BJ (cell line): ENCODE results near the gene PIAS4. TPM values are rescaled to one million over a fixed set of nuclear protein-coding genes. Genes with fewer than 3 reads are reported as not detected.

Source experiments
- CTCF ChIA-PET: fragments of 350-600 bp; formaldehyde crosslinking; extraction: SDS; loops from one replicate; lab custom pipeline; 2021; ENCODE audit warnings: antibody characterized with exemption, inconsistent platforms; lab: Yijun Ruan, JAX
- POLR2A ChIA-PET: fragments of 300-600 bp; sonication (Branson Sonifier 250); formaldehyde crosslinking; extraction: SDS; loops from one replicate; lab custom pipeline; 2021; ENCODE audit warnings: antibody characterized with exemption; lab: Charles Lee
- DNase-seq: peaks from one replicate; pipeline ENCODE4 v3.0.0-alpha.2; 2011; ENCODE audit warnings: low read depth
- H3K27me3 ChIP-seq: 2 replicates; pipeline ENCODE4 v1.6.0; 2011; ENCODE audit warnings: low read length; ENCODE audit not compliant: control insufficient read depth, insufficient read depth
- H3K36me3 ChIP-seq: 2 replicates; pipeline ENCODE4 v1.5.1; 2011; ENCODE audit warnings: low read length; ENCODE audit not compliant: control insufficient read depth, insufficient read depth
- H3K4me3 ChIP-seq: 2 replicates; pipeline ENCODE4 v1.5.1; 2011; ENCODE audit warnings: low read depth, mild to moderate bottlenecking, control low read depth, low read length
- polyA plus RNA-seq: library from polyadenylated mRNA; depleted of rRNA; stranded (reverse); fragments of >200 nt; gene quantifications from 2 replicates; pipeline ENCODE4 v1.2.3, GENCODE V29; 2011
- TF ChIP-seq, protein P1 (sequence below): IDR thresholded peaks from 2 replicates; pipeline ENCODE4 v1.5.1; 2011; ENCODE audit warnings: low read depth, mild to moderate bottlenecking, control low read depth, inconsistent platforms, low read length, moderate library complexity; ENCODE audit not compliant: insufficient read depth

The PIAS4 gene
- polyA plus RNA-seq, 1 experiment: 18.2 TPM

DNA sequence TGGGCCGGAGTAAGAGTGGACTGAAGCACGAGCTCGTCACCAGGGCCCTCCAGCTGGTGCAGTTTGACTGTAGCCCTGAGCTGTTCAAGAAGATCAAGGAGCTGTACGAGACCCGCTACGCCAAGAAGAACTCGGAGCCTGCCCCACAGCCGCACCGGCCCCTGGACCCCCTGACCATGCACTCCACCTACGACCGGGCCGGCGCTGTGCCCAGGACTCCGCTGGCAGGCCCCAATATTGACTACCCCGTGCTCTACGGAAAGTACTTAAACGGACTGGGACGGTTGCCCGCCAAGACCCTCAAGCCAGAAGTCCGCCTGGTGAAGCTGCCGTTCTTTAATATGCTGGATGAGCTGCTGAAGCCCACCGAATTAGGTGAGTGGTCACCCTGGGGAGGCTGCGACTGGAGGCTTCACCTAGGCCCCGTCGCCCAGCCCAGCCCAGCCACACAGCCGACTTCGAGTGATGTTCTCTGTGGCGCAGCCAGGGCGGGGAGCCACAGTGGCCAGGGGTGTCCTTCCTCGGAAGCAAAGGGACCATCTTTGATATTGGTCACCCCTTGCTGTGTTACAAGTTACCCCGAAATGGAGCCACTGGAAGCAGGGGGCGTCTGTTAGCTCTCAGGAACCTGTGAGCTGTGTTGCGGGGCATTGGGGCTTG is 5.6 kb downstream of the PIAS4 start:
- no peak for DNase-seq
- CTCF ChIA-PET: no interaction called here
- TF ChIP-seq, protein P1, sequence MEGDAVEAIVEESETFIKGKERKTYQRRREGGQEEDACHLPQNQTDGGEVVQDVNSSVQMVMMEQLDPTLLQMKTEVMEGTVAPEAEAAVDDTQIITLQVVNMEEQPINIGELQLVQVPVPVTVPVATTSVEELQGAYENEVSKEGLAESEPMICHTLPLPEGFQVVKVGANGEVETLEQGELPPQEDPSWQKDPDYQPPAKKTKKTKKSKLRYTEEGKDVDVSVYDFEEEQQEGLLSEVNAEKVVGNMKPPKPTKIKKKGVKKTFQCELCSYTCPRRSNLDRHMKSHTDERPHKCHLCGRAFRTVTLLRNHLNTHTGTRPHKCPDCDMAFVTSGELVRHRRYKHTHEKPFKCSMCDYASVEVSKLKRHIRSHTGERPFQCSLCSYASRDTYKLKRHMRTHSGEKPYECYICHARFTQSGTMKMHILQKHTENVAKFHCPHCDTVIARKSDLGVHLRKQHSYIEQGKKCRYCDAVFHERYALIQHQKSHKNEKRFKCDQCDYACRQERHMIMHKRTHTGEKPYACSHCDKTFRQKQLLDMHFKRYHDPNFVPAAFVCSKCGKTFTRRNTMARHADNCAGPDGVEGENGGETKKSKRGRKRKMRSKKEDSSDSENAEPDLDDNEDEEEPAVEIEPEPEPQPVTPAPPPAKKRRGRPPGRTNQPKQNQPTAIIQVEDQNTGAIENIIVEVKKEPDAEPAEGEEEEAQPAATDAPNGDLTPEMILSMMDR: no peak
- H3K4me3 ChIP-seq: no peak overlapping the region
- H3K36me3 ChIP-seq: peaks cover 16% of the 10 kb centered on the region
- no peaks in the 10 kb centered on the region for H3K27me3 ChIP-seq
- POLR2A ChIA-PET: no interaction called here

DNA sequence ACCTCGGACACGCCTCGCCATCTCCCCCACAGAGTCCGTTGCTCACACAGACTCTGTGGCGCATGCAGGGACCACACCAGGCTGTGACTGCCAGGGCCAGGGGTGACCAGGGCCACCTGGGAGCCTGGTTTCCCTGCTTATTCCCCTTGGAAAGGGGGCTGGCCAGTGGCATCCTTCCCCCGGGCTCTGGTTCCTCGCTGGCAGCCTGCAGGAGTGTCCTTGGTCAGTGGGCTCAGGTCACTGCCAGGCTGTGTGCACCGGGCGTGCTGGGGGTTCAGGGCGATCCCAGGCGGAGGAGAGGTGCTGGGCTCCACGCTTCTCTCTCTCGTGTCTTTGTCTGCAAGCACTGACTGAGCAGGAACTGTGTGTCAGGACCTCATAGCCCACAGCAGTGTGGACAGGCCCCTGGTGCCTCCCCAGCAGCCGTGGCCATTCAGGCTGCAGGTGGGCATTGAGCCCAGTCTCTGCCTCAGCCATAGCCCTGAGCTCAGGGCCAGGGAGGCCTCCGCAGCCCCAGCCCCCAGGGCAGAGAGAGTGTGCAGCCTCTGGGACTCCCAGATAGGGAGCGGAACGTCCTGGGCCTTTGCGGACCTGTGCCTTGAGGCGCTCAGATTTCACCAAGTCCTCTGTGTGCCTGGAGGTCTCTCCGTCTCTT is 6.5 kb downstream of the PIAS4 start:
- TF ChIP-seq, protein P1: no peak
- peaks cover 16% of the 10 kb centered on the region for H3K36me3 ChIP-seq
- DNase-seq: no peak
- no peaks in the 10 kb centered on the region for H3K27me3 ChIP-seq
- H3K4me3 ChIP-seq: no peak overlapping the region
- ChIA-PET POLR2A (no interaction called here), CTCF (no interaction called here)

DNA sequence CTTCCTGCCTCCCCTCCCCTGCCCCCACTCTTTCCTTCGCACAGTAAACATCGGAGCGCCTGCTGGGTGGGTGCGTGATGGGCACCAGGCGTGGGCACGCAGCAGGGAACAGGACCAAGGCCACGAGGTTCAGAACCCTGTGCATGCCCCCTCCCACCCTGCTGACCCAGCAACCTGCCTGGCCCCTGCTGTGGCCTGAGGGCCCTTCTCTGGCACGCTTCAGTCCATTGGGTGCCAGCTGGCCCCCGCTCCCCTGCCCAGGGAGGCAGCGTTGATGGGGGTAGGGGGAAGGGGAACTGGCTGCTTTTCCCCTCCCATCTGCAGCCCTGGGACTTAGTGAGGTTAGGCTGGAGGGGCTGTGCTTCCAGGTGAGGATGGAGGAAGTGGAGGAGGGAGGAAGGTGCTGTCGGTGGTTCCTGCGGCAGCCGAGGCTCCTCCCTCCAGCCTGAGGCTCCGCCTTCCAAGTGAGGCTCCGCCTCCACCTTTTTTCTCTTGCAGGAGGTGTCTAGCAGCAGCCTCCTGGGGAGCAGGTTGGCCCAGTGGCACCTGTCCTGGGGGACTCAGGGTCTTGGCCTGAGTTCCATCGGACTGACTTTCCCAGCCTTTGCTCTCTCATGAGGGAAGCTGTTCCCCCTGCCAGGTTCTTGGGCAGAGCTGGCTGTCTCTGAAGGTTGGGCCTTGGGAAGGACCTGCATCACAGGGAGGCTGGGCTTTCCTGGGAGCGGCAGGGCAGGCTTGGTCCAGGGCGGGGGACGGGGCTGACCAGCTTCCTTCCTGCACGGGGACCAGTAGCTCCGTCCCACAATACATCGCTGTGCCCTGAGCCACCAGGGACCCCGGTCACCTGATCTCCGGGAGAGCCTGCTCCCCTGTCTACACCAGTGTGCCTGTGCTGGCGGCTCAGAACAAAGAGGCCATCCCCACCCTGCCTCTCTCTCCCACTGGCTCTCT is 7.3 kb downstream of the PIAS4 start:
- POLR2A ChIA-PET: no interaction called here
- DNase-seq: no peak
- TF ChIP-seq, protein P1: no peak
- H3K4me3 ChIP-seq: no peak overlapping the region
- H3K36me3 ChIP-seq: peaks cover 16% of the 10 kb centered on the region
- no peaks in the 10 kb centered on the region for H3K27me3 ChIP-seq
- CTCF ChIA-PET: no interaction called here

DNA sequence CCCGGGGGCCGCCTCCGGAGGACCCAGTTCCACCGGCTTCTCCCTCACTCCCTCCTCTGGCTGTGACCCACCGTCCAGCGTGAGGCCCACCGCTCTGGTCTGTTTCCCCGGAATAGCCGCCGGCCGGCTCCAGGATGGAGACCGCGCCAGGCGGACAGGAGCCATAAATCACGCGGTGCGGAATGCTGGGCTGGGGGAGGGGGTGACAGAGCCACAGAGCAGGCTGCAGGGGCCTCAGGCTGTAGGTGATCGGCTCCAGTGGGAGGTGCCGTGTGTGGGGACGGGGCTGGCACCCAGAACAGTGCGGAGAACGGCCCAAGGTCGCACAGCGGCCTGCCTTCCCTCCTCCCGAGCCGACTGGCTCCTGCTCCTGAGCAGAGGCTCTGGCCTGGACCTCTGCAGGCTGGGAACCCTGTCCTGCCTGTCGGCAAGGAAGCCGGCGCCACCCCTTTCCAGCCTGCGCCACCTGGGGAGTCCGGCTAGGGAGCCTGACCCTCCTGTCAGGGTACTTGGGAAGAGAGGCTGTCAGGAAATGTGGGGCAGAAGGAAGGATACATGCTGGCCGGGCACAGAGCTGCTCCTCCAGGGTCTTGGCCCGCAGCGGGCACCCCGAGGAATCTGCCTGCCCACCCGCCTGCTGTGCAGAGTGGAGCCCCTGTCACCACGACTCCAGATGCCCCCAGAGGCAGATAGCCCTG is 8.3 kb downstream of the PIAS4 start:
- Histone ChIP-seq H3K36me3 (peaks cover 16% of the 10 kb centered on the region), H3K4me3 (no peak overlapping the region), H3K27me3 (no peaks in the 10 kb centered on the region)
- no peak for DNase-seq
- ChIA-PET CTCF (no interaction called here), POLR2A (no interaction called here)
- TF ChIP-seq, protein P1: no peak
